Trophoblast cell (in vitro differentiated cells and primary cell): ENCODE data around the gene NFIB.

Experiments
- DNase-seq, 2 donors: peaks; one replicate each; pipeline ENCODE4 v3.0.0-alpha.2; 2016
- H2AFZ ChIP-seq: 2 replicates; pipeline ENCODE4 v1.6.1; 2013; ENCODE audit warnings: low read length, moderate library complexity, mild to moderate bottlenecking; ENCODE audit not compliant: insufficient read depth, poor library complexity
- H2AK5ac ChIP-seq: 2 replicates; pipeline ENCODE4 v1.6.1; 2013; ENCODE audit warnings: mild to moderate bottlenecking, low read length
- H2BK120ac ChIP-seq: 2 replicates; pipeline ENCODE4 v1.6.1; 2013; ENCODE audit warnings: low read length, mild to moderate bottlenecking, moderate library complexity; ENCODE audit not compliant: insufficient read depth, poor library complexity
- H2BK12ac ChIP-seq: 2 replicates; pipeline ENCODE4 v1.6.1; 2013; ENCODE audit warnings: mild to moderate bottlenecking, low read length, moderate library complexity
- H2BK5ac ChIP-seq: 2 replicates; pipeline ENCODE4 v1.6.1; 2013; ENCODE audit warnings: low read length, low read depth, moderate library complexity, mild to moderate bottlenecking; ENCODE audit not compliant: poor library complexity
- H3K14ac ChIP-seq: 2 replicates; pipeline ENCODE4 v1.6.1; 2013; ENCODE audit warnings: mild to moderate bottlenecking, low read length
- H3K18ac ChIP-seq: 2 replicates; pipeline ENCODE4 v1.6.1; 2013; ENCODE audit warnings: mild to moderate bottlenecking, low read length
- H3K23ac ChIP-seq: 2 replicates; pipeline ENCODE4 v1.6.1; 2013; ENCODE audit warnings: low read length
- H3K27ac ChIP-seq: 2 replicates; pipeline ENCODE4 v1.5.1; 2013; ENCODE audit warnings: low read depth, mild to moderate bottlenecking, inconsistent platforms, low read length, moderate library complexity
- H3K27me3 ChIP-seq: 2 replicates; pipeline ENCODE4 v1.6.1; 2013; ENCODE audit warnings: inconsistent platforms, mild to moderate bottlenecking, low read length, moderate library complexity; ENCODE audit not compliant: insufficient read depth
- H3K36me3 ChIP-seq, 2 experiments: 1 replicate in 1 of 2; 2 replicates in 1 of 2; pipeline ENCODE4 v1.6.1; 2013; ENCODE audit warnings: low read length in 2 of 2, mild to moderate bottlenecking in 2 of 2, moderate library complexity in 1 of 2; ENCODE audit not compliant: insufficient read depth in 2 of 2, control insufficient read depth in 1 of 2
- H3K4ac ChIP-seq: 2 replicates; pipeline ENCODE4 v1.6.1; 2013; ENCODE audit warnings: low read depth, mild to moderate bottlenecking, low read length, moderate library complexity
- H3K4me1 ChIP-seq, 2 experiments: 1 replicate in 1 of 2; 2 replicates in 1 of 2; pipeline ENCODE4 v1.6.1; 2013; ENCODE audit warnings: low read length in 2 of 2, mild to moderate bottlenecking in 2 of 2, moderate library complexity in 1 of 2; ENCODE audit not compliant: insufficient read depth in 2 of 2, control insufficient read depth in 1 of 2
- H3K4me2 ChIP-seq: 2 replicates; pipeline ENCODE4 v1.6.1; 2013; ENCODE audit warnings: inconsistent platforms, mild to moderate bottlenecking, low read length, moderate library complexity
- H3K4me3 ChIP-seq: 2 replicates; pipeline ENCODE4 v1.5.1; 2013; ENCODE audit warnings: mild to moderate bottlenecking, low read depth, low read length, inconsistent platforms
- H3K79me1 ChIP-seq: one replicate; pipeline ENCODE4 v1.6.1; 2013; ENCODE audit warnings: low read length
- H3K79me2 ChIP-seq: 2 replicates; pipeline ENCODE4 v1.6.1; 2013; ENCODE audit warnings: low read length, mild to moderate bottlenecking; ENCODE audit not compliant: control insufficient read depth, insufficient read depth, poor library complexity
- H3K9ac ChIP-seq: 2 replicates; pipeline ENCODE4 v1.6.1; 2013; ENCODE audit warnings: mild to moderate bottlenecking, low read length
- H3K9me3 ChIP-seq: 2 replicates; pipeline ENCODE4 v1.6.1; 2013; ENCODE audit warnings: low read depth, mild to moderate bottlenecking, control low read depth, inconsistent platforms, low read length; ENCODE audit not compliant: insufficient read depth
- H4K12ac ChIP-seq: 2 replicates; pipeline ENCODE4 v1.6.1; 2013; ENCODE audit warnings: low read depth, mild to moderate bottlenecking, low read length, moderate library complexity
- H4K8ac ChIP-seq: 2 replicates; pipeline ENCODE4 v1.6.1; 2013; ENCODE audit warnings: low read depth, mild to moderate bottlenecking, low read length, moderate library complexity
- H4K91ac ChIP-seq: one replicate; pipeline ENCODE4 v1.6.1; 2013; ENCODE audit warnings: low read depth, mild to moderate bottlenecking, low read length, moderate library complexity
- WGBS: extraction: QIAGEN DNeasy Blood & Tissue Kit; methylation state at CpG from one replicate; pipeline ENCODE4 v1.1.7; 2013; ENCODE audit warnings: missing lambda C conversion rate; ENCODE audit not compliant: insufficient read length, insufficient coverage; ENCODE audit errors: extremely low coverage; 5-methylcytosine and 5-hydroxymethylcytosine counted together

Gene NFIB

DNA sequence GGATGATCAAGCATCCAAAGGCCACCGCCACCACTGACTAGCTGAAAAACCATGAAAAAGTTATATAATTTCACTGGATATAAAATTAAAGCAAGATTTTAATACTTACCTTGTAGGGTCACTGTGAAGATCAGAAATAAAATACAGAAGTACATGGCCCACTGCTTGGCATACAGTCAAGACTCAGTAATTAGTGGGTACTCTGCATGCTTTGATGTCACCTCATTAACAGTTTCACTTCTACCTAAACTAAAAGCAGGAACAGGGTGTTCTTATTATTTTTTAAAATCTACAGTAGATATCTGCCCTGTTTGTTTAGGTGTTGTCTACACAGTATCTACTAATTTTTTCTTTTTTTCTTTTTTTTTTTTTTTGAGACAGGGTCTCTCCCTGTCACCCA is 66.4 kb downstream of the NFIB start:
- no peaks in the 10 kb centered on the region for H3K27me3 ChIP-seq
- no peak overlapping the region for H3K9ac ChIP-seq
- H2BK12ac ChIP-seq, result no peak overlapping the region
- no peak overlapping the region for H2AFZ ChIP-seq
- no peak overlapping the region for H3K23ac ChIP-seq
- H4K91ac ChIP-seq, result no peak overlapping the region
- no peak overlapping the region for H3K14ac ChIP-seq
- H3K27ac ChIP-seq, result no peak overlapping the region
- H2BK120ac ChIP-seq, result no peak overlapping the region
- H3K9me3 ChIP-seq, result no peaks in the 10 kb centered on the region
- WGBS, result no CpG with 5 or more reads among the region's 1 CpG
- no peak overlapping the region for H3K4ac ChIP-seq
- H3K79me2 ChIP-seq, result no peaks in the 10 kb centered on the region
- no peak overlapping the region for H4K12ac ChIP-seq
- no peak overlapping the region for H3K4me3 ChIP-seq
- DNase-seq, result no peak
- no peaks in the 10 kb centered on the region for H3K36me3 ChIP-seq
- no peak overlapping the region for H4K8ac ChIP-seq
- no peak overlapping the region for H3K18ac ChIP-seq
- no peak overlapping the region for H2BK5ac ChIP-seq
- no peak overlapping the region for H3K4me2 ChIP-seq
- peaks cover 3 to 7% of the 10 kb centered on the region in 2 experiments for H3K4me1 ChIP-seq
- H2AK5ac ChIP-seq, result no peak overlapping the region
- H3K79me1 ChIP-seq, result peaks cover 1% of the 10 kb centered on the region

DNA sequence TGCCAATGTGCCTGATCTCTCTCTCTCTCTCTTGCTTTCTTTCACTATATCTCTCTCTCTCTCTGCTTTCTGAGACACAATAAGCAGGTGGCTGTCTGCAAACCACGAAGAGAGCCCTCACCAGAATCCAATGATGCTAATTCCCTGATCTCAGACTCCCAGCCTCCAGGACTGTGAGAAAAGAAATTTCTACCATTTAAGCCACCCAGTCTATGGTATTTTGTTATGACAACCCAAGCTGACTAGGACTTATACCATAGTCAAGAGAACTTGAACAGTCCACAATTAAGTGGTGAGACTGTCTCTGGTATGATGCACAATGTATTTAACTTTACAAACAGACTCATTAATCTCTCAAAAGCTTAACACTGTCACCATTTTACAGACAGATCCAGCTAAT is 67.0 kb downstream of the NFIB start:
- Histone ChIP-seq H3K79me2 (no peaks in the 10 kb centered on the region), H3K14ac (no peak overlapping the region), H3K18ac (no peak overlapping the region), H3K23ac (no peak overlapping the region), H2BK5ac (no peak overlapping the region), H3K27me3 (no peaks in the 10 kb centered on the region), H3K4me1 (peaks cover 3 to 7% of the 10 kb centered on the region in 2 experiments), H4K8ac (no peak overlapping the region), H3K36me3 (no peaks in the 10 kb centered on the region), H3K79me1 (peaks cover 1% of the 10 kb centered on the region), H2AK5ac (no peak overlapping the region), H3K4me2 (no peak overlapping the region), H3K27ac (no peak overlapping the region), H3K9ac (no peak overlapping the region), H3K4me3 (no peak overlapping the region), H2BK12ac (no peak overlapping the region), H4K12ac (no peak overlapping the region), H3K9me3 (no peaks in the 10 kb centered on the region), H4K91ac (no peak overlapping the region), H3K4ac (no peak overlapping the region), H2AFZ (no peak overlapping the region), H2BK120ac (no peak overlapping the region)
- no CpG with 5 or more reads among the region's 1 CpG for WGBS
- DNase-seq, result no peak

DNA sequence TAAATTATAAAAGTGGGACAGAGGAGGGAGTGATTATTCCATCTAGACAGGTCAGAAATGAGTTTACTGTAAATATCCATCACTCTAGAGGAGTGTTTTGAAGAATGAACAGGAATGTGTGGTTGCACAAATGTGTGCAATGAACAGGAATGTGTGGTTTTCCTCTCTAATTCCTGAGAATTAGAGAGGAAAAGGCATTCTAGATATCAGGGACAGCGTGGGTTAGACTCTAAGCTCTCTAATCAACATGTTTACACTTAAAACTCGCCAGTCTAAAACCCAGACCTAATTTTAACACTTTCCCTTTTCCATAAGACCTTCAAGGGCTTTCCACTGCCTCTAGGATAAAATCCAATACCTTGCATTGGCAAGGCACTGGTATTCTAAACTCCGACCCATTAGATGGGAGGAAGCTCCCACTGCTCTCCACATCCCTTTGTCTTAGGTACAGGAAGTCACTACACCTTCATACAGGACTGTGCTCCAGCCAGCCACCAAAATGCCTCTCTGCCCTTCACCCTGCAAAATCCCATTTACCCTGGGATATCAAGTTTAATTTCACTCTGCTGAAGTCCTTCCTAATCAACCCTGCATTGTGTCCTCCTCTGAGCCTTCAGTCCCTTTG is 67.9 kb downstream of the NFIB start:
- H3K4me1 ChIP-seq, result peaks cover 0 to 4% of the 10 kb centered on the region in 2 experiments
- H3K9ac ChIP-seq, result no peak overlapping the region
- H2BK12ac ChIP-seq, result peak overlapping the region; percentile 42
- no peak overlapping the region for H2BK5ac ChIP-seq
- peak overlapping the region; percentile 10 for H2AFZ ChIP-seq
- no peak overlapping the region for H3K4me3 ChIP-seq
- no peaks in the 10 kb centered on the region for H3K9me3 ChIP-seq
- no peak overlapping the region for H3K4ac ChIP-seq
- H2AK5ac ChIP-seq, result no peak overlapping the region
- DNase-seq, result peak; percentile 42 to 78
- H2BK120ac ChIP-seq, result no peak overlapping the region
- H4K12ac ChIP-seq, result no peak overlapping the region
- no peaks in the 10 kb centered on the region for H3K79me1 ChIP-seq
- no peak overlapping the region for H3K14ac ChIP-seq
- H3K23ac ChIP-seq, result no peak overlapping the region
- H3K27ac ChIP-seq, result no peak overlapping the region
- no peaks in the 10 kb centered on the region for H3K36me3 ChIP-seq
- H3K27me3 ChIP-seq, result no peaks in the 10 kb centered on the region
- H4K91ac ChIP-seq, result no peak overlapping the region
- H4K8ac ChIP-seq, result peak overlapping the region; percentile 7
- H3K18ac ChIP-seq, result no peak overlapping the region
- no peaks in the 10 kb centered on the region for H3K79me2 ChIP-seq
- no peak overlapping the region for H3K4me2 ChIP-seq
- no CpG with 5 or more reads among the region's 3 CpGs for WGBS

DNA sequence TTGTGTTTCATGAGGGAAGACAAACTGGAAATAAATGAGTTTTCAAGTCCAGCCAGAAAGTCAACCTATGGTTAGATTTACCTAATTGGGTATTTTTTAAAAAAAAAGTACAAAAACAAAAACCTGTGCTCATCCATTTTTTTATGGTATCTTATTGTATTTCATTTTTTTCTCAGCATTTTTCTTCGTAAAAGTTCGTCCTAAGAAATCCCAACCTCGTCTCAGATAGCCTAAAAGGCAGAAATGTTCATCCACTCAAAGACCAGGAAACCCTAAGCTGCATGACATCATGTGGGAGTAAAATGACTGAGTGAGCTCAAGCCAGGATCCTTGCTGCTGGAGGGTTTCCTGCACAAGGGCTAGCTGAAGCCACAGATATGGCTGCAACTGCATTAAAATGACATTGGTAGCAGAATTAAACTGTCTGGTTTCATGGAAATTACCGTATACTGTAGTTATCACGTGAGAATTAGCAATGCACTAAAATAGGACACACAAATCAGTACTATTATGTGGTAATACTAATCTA is 70.4 kb downstream of the NFIB start:
- no peak overlapping the region for H4K12ac ChIP-seq
- H3K4me3 ChIP-seq, result no peak overlapping the region
- WGBS, result no CpG with 5 or more reads among the region's 5 CpGs
- H2BK12ac ChIP-seq, result no peak overlapping the region
- no peak overlapping the region for H2AK5ac ChIP-seq
- H2BK120ac ChIP-seq, result no peak overlapping the region
- H3K27ac ChIP-seq, result no peak overlapping the region
- no peaks in the 10 kb centered on the region for H3K36me3 ChIP-seq
- no peak overlapping the region for H2AFZ ChIP-seq
- H3K23ac ChIP-seq, result no peak overlapping the region
- no peak overlapping the region for H3K9ac ChIP-seq
- no peak overlapping the region for H3K14ac ChIP-seq
- peaks cover 0 to 4% of the 10 kb centered on the region in 2 experiments for H3K4me1 ChIP-seq
- H3K79me1 ChIP-seq, result no peaks in the 10 kb centered on the region
- H3K27me3 ChIP-seq, result no peaks in the 10 kb centered on the region
- no peak overlapping the region for H4K91ac ChIP-seq
- no peak overlapping the region for H3K4me2 ChIP-seq
- H4K8ac ChIP-seq, result no peak overlapping the region
- no peak overlapping the region for H3K18ac ChIP-seq
- H3K9me3 ChIP-seq, result no peaks in the 10 kb centered on the region
- no peaks in the 10 kb centered on the region for H3K79me2 ChIP-seq
- DNase-seq, result no peak
- H2BK5ac ChIP-seq, result no peak overlapping the region
- no peak overlapping the region for H3K4ac ChIP-seq
